HCT116 (cell line): Measurements from ENCODE around the gene NFATC1. TPM values are rescaled to one million over a fixed set of nuclear protein-coding genes. Genes with fewer than 3 reads are reported as not detected.
A peak's percentile ranks its signal among the peaks of the same experiment; 100 is the strongest.

Experiments
- ATAC-seq: fragments of 200-7000 bp; cut with Tn5 transposase; 2 replicates; pipeline ENCODE4 v1.9.1; 2020; ENCODE audit warnings: mild to moderate bottlenecking, moderate library complexity
- BruUV-seq: library from RNA; stranded (reverse); fragments of 400-500 nt; replicated peaks from 2 replicates; lab custom pipeline; 2021; lab: Mats Ljungman, UMichigan
- CTCF ChIA-PET: fragments of 300-600 bp; sonication (Branson Sonifier 250); formaldehyde crosslinking; loops from one replicate; lab custom pipeline; 2021; ENCODE audit warnings: antibody characterized with exemption; lab: Charles Lee
- POLR2A ChIA-PET: fragments of 300-600, 350-600 bp; sonication (Branson Sonifier 250); formaldehyde crosslinking; loops from one replicate; lab custom pipeline; 2021; ENCODE audit warnings: antibody characterized with exemption; lab: Charles Lee
- RAD21 ChIA-PET, 2 experiments: fragments of 300-600 bp; sonication (Branson Sonifier 250); formaldehyde crosslinking; loops; one replicate each; lab custom pipeline; 2023; ENCODE audit warnings: low total read pairs in 2 of 2; ENCODE audit not compliant: uncharacterized antibody in 2 of 2, unreplicated experiment in 2 of 2, low non-redundant PET in 1 of 2; lab: Charles Lee
- DNase-seq: peaks from one replicate; pipeline ENCODE4 v3.0.0-alpha.2; 2010; ENCODE audit warnings: low read depth, low spot score
- H2AFZ ChIP-seq: fragments of 200-600 bp; shearing (Covaris generic), sonication (generic); 2 replicates; pipeline ENCODE4 v1.6.1; 2017; ENCODE audit warnings: low read depth, mixed run types, mixed read lengths, antibody characterized with exemption, low read length; ENCODE audit not compliant: poor library complexity, severe bottlenecking
- H3K27ac ChIP-seq: 2 replicates; pipeline ENCODE4 v1.5.1; 2012; ENCODE audit warnings: low read depth, low read length
- H3K27me3 ChIP-seq: fragments of 200-600 bp; sonication (generic); 2 replicates; pipeline ENCODE4 v1.6.1; 2016; ENCODE audit warnings: mixed run types, low read length, mixed read lengths; ENCODE audit not compliant: insufficient read depth
- H3K36me3 ChIP-seq, 2 experiments: fragments of 200-500 bp in 1 of 2; fragments of 200-600 bp in 1 of 2; sonication (Bioruptor generic) in 1 of 2; sonication (generic) in 1 of 2; 2 replicates each; pipeline versions ENCODE4 v1.5.1 to v1.6.1; 2014 to 2016; ENCODE audit warnings: low read length in 2 of 2, inconsistent platforms in 1 of 2, mixed read lengths in 1 of 2, mixed run types in 1 of 2; ENCODE audit not compliant: insufficient read depth in 2 of 2, control insufficient read depth in 1 of 2
- H3K4me1 ChIP-seq, 2 experiments: fragments of 200-600 bp in 1 of 2; sonication (generic) in 1 of 2; 2 replicates each; pipeline versions ENCODE4 v1.5.1 to v1.6.1; 2012 to 2017; ENCODE audit warnings: low read length in 2 of 2, inconsistent platforms in 1 of 2, mild to moderate bottlenecking in 1 of 2, mixed read lengths in 1 of 2, mixed run types in 1 of 2, moderate library complexity in 1 of 2; ENCODE audit not compliant: insufficient read depth in 2 of 2, control insufficient read depth in 1 of 2
- H3K4me2 ChIP-seq: fragments of 200-600 bp; sonication (generic); 2 replicates; pipeline ENCODE4 v1.6.1; 2017; ENCODE audit warnings: mixed run types, low read length, mixed read lengths
- H3K4me3 ChIP-seq, 2 experiments: fragments of 200-600 bp in 1 of 2; sonication (generic) in 1 of 2; replicated peaks in 1 of 2; 2 replicates each; pipeline ENCODE4 v1.5.1; 2011 to 2016; ENCODE audit warnings: low read length in 2 of 2, control low read depth in 1 of 2, low read depth in 1 of 2, mild to moderate bottlenecking in 1 of 2, mixed read lengths in 1 of 2, mixed run types in 1 of 2
- H3K79me2 ChIP-seq: fragments of 200-600 bp; sonication (generic); 2 replicates; pipeline ENCODE4 v1.6.1; 2017; ENCODE audit warnings: mild to moderate bottlenecking, mixed run types, low read length, moderate library complexity, mixed read lengths; ENCODE audit not compliant: insufficient read depth
- H3K9ac ChIP-seq: fragments of 200-600 bp; sonication (generic); 2 replicates; pipeline ENCODE4 v1.6.1; 2016; ENCODE audit warnings: low read length, mixed read lengths
- H3K9me2 ChIP-seq: fragments of 200-600 bp; sonication (generic), shearing (Covaris generic); 2 replicates; pipeline ENCODE4 v1.6.1; 2017; ENCODE audit warnings: mixed run types, mild to moderate bottlenecking, moderate library complexity; ENCODE audit not compliant: insufficient read depth
- H3K9me3 ChIP-seq, 2 experiments: fragments of 200-500 bp in 1 of 2; fragments of 200-600 bp in 1 of 2; sonication (Bioruptor generic) in 1 of 2; sonication (generic) in 1 of 2; 2 replicates each; pipeline ENCODE4 v1.6.1; 2014 to 2017; ENCODE audit warnings: low read length in 2 of 2, mixed read lengths in 2 of 2, inconsistent platforms in 1 of 2, low read depth in 1 of 2, mild to moderate bottlenecking in 1 of 2, mixed run types in 1 of 2, moderate library complexity in 1 of 2; ENCODE audit not compliant: control insufficient read depth in 1 of 2, insufficient read depth in 1 of 2
- H4K20me1 ChIP-seq: fragments of 200-600 bp; sonication (generic), shearing (Covaris generic); 2 replicates; pipeline ENCODE4 v1.6.1; 2017; ENCODE audit warnings: mixed run types, mild to moderate bottlenecking, moderate library complexity; ENCODE audit not compliant: insufficient read depth
- ATF3 ChIP-seq: IDR thresholded peaks from 2 replicates; pipeline ENCODE4 v1.6.1; 2012
- CBX3 ChIP-seq: IDR thresholded peaks from 2 replicates; pipeline ENCODE4 v1.6.1; 2012; ENCODE audit warnings: low read depth
- EZH2phosphoT487 ChIP-seq: fragments of 200-600 bp; IDR thresholded peaks from 2 replicates; pipeline ENCODE4 v1.6.1; 2018; ENCODE audit warnings: antibody characterized with exemption, borderline replicate concordance
- FOSL1 ChIP-seq: IDR thresholded peaks from 2 replicates; pipeline ENCODE4 v1.6.1; 2012; ENCODE audit warnings: low read depth
- JUND ChIP-seq: IDR thresholded peaks from 2 replicates; pipeline ENCODE4 v1.6.1; 2012
- POLR2A ChIP-seq: IDR thresholded peaks from 2 replicates; pipeline ENCODE4 v1.7.0; 2011; ENCODE audit warnings: borderline replicate concordance; ENCODE audit not compliant: insufficient read depth, insufficient read length; ENCODE audit errors: extremely low read depth
- SRF ChIP-seq: IDR thresholded peaks from 2 replicates; pipeline ENCODE4 v1.6.1; 2012; ENCODE audit warnings: low read depth
- ZFX ChIP-seq: fragments of 450-650 bp; IDR thresholded peaks from 2 replicates; pipeline ENCODE4 v1.6.1; 2017
- intact Hi-C: fragments of 100-400 bp; cut with micrococcal nuclease; formaldehyde crosslinking; loops from 2 replicates; pipeline ENCODE4 v1.10.0; 2022
- total RNA-seq: library from RNA; stranded (reverse); gene quantifications from one replicate; pipeline ENCODE4 v1.2.1, GENCODE V29; 2021; ENCODE audit not compliant: unreplicated experiment

The NFATC1 gene
- total RNA-seq, 1 experiment from 2014 or later = 20.8 TPM

GRCh38 chr18:79555885-79556284 is 160.2 kb downstream of the NFATC1 start:
- H3K4me2 ChIP-seq = no peak overlapping the region
- H4K20me1 ChIP-seq = no peaks in the 10 kb centered on the region
- H3K27ac ChIP-seq = no peak overlapping the region
- H3K27me3 ChIP-seq = no peaks in the 10 kb centered on the region
- H3K36me3 ChIP-seq = no peaks in the 10 kb centered on the region
- no peak for TF ChIP-seq EZH2phosphoT487
- TF ChIP-seq, all 23 proteins: peak for 0
- CTCF ChIA-PET = no interaction called here
- DNase-seq = no peak
- POLR2A ChIA-PET = no interaction called here
- no TSS peak for BruUV-seq
- intact Hi-C loops = no loop called here
- H3K4me1 ChIP-seq = peaks cover 2 to 9% of the 10 kb centered on the region in 2 experiments; a peak in 3 of 4 replicates
- no peak overlapping the region for H3K9ac ChIP-seq
- H3K4me3 ChIP-seq = no peak overlapping the region
- no peak overlapping the region for H2AFZ ChIP-seq
- no peaks in the 10 kb centered on the region for H3K79me2 ChIP-seq
- no peaks in the 10 kb centered on the region for H3K9me3 ChIP-seq
- no peak for ATAC-seq
- H3K9me2 ChIP-seq = no peaks in the 10 kb centered on the region
- RAD21 ChIA-PET = no interaction called here

GRCh38 chr18:79556829-79557585 is 161.3 kb downstream of the NFATC1 start:
- Histone ChIP-seq H3K79me2 (no peaks in the 10 kb centered on the region), H3K9ac (no peak overlapping the region), H4K20me1 (no peaks in the 10 kb centered on the region), H3K36me3 (no peaks in the 10 kb centered on the region), H3K27me3 (no peaks in the 10 kb centered on the region), H3K4me1 (peaks cover 2 to 9% of the 10 kb centered on the region in 2 experiments; a peak in 3 of 4 replicates), H3K9me3 (no peaks in the 10 kb centered on the region), H3K27ac (no peak overlapping the region), H3K4me3 (no peak overlapping the region), H2AFZ (no peak overlapping the region), H3K4me2 (no peak overlapping the region), H3K9me2 (no peaks in the 10 kb centered on the region)
- ATAC-seq (peak; percentile 52), DNase-seq (no peak)
- no peak for TF ChIP-seq POLR2A
- TF ChIP-seq ATF3 = no peak
- TF ChIP-seq CBX3 = no peak
- no peak for TF ChIP-seq FOSL1
- TF ChIP-seq JUND = no peak
- TF ChIP-seq ZFX = no peak
- no peak for TF ChIP-seq SRF
- no TSS peak for BruUV-seq
- ChIA-PET CTCF (no interaction called here), RAD21 (no interaction called here), POLR2A (no interaction called here)
- intact Hi-C loops = no loop called here
